ENCODE data around the gene TAS2R42.
A peak's percentile ranks its signal among the peaks of the same experiment; 100 is the strongest.

The TAS2R42 gene

GRCh38 chr12:11186837-11187236, at the start of gene TAS2R42:
TAS2R42 (minus strand) TSS chr12:11186937; CDS start chr12:11186937, 0 bp downstream.
- no peak for DNase-seq

GRCh38 chr12:11233532-11233931, 46.8 kb upstream of the TAS2R42 start:
- no peak for DNase-seq

GRCh38 chr12:11228296-11228879, 41.7 kb upstream of the TAS2R42 start:
- peak; percentile 55 for DNase-seq

- DNase-seq = no peak
Observed at GRCh38 chr12:11227373-11227772, 40.6 kb upstream of the TAS2R42 start.

- DNase-seq = no peak
Observed at GRCh38 chr12:11209113-11209512, 22.4 kb upstream of the TAS2R42 start.

GRCh38 chr12:11204173-11204572, 17.4 kb upstream of the TAS2R42 start:
- DNase-seq = no peak

- no peak for DNase-seq
Observed at GRCh38 chr12:11202811-11203210, 16.1 kb upstream of the TAS2R42 start.

GRCh38 chr12:11183011-11183410, 3.7 kb downstream of the TAS2R42 start:
- no peak for DNase-seq

GRCh38 chr12:11182529-11182928, 4.2 kb downstream of the TAS2R42 start:
- no peak for DNase-seq

GRCh38 chr12:11178250-11178649, 8.5 kb downstream of the TAS2R42 start:
- no peak for DNase-seq

GRCh38 chr12:11174022-11174421, 12.7 kb downstream of the TAS2R42 start:
- DNase-seq = no peak

GRCh38 chr12:11171969-11172675, 14.6 kb downstream of the TAS2R42 start:
- DNase-seq = no peak

GRCh38 chr12:11171145-11171968, 15.4 kb downstream of the TAS2R42 start, which contains the start of gene SMIM10L1:
SMIM10L1 (plus strand) TSS chr12:11171194; CDS start chr12:11171357, 163 bp downstream.
- peak; percentile 93 for DNase-seq

GRCh38 chr12:11170810-11171144, 16.0 kb downstream of the TAS2R42 start:
- no peak for DNase-seq

GRCh38 chr12:11166300-11166699, 20.4 kb downstream of the TAS2R42 start:
- DNase-seq = no peak

GRCh38 chr12:11164384-11164783, 22.4 kb downstream of the TAS2R42 start:
- no peak for DNase-seq

GRCh38 chr12:11162502-11162901, 24.2 kb downstream of the TAS2R42 start:
- DNase-seq = no peak

GRCh38 chr12:11158885-11159444, 27.8 kb downstream of the TAS2R42 start:
- DNase-seq = no peak

- DNase-seq = no peak
Observed at GRCh38 chr12:11154400-11154925, 32.3 kb downstream of the TAS2R42 start.

- no peak for DNase-seq
Observed at GRCh38 chr12:11152725-11153124, 34.0 kb downstream of the TAS2R42 start.

GRCh38 chr12:11150832-11151231, 35.9 kb downstream of the TAS2R42 start:
- no peak for DNase-seq

GRCh38 chr12:11147420-11147819, 39.3 kb downstream of the TAS2R42 start:
- DNase-seq = no peak

GRCh38 chr12:11144297-11144696, 42.4 kb downstream of the TAS2R42 start:
- DNase-seq = no peak
